OCI-M2 (cell line): ENCODE measurements around the gene CLDN6.

ENCODE experiments used
- DNase-seq: peaks from one replicate; lab custom pipeline; 2025; ENCODE audit not compliant: unreplicated experiment; lab: John Stamatoyannopoulos, UW

Gene CLDN6

DNA sequence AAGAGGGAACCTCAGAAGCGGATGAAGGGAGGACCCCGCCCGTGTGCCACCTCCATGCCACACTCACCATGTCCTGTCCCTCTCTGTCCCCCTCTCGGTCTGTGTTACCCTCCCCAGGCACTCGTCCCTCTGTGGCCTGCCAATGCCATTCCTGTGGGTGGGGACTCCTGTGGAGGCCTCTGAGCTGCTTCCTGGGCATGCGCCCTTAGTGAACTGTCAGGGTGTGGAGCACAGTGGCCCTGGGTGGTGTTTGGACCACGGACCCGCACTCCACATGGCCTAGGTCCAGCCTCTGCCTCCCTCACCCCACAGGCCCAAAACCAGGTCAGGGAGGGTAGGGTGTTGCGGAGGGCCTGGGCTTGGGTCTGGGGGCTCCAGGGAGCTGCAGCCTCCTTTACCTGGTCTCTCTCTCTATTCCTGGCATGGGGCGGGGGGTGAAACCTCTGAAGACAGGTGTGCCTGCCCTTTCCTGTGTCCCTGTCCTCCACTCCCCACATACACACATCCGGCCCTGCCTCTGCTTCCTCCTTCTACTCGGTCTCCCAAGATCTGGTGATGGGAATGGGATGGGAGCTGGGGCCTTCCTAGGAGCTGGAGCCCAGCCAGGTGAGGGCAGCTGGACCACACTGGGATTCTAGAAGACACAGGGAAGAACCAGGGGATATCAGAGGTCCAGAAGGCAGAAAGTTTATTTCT, 26.3 kb downstream of the CLDN6 start:
- DNase-seq: no peak

DNA sequence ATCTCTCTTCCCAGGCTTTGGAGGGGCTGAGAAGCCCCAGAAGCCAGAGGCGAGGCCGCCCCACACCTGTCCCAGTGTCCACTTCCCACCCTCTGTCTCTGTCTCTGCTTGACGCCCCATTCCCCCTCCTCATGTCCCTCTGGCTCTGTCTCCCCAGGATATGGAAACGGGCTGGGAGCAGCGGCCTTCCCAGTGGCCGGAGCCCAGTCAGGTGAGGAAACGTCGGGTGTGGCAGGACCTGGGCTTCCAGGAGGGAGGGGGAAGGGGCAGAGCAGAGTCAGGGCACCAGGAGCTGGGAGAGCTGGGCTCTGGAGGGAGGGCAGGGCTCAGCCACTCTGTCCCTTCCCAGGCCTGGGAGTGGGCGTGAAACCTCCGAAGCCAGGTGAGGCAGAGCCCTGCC, 27.1 kb downstream of the CLDN6 start:
- DNase-seq: no peak

DNA sequence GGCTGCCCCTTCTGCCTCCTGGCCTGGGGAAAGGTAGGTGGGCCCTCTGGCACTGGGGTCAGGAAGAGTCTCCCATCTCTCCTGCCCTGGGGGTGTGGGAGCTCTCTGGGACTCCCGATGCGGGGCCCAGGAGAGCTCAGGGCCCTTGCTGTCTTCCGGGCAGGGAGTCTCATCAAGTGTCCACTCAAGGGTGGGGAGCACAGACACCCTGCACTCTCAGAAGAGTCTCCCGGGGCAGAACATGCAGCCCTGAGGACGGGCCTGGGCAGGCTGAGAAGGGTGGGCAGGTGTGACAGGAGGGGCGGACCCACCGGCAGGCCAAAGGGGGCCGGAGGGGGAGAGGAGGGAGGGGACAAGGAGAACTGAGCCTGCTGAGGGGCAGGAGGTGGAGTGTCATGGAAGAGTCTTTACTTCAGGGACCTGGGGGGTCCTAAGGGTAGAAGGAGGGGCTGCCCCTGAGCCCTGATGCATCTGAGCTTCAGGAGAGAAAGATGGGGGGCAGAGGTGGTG, 29.3 kb downstream of the CLDN6 start:
- DNase-seq: no peak

DNA sequence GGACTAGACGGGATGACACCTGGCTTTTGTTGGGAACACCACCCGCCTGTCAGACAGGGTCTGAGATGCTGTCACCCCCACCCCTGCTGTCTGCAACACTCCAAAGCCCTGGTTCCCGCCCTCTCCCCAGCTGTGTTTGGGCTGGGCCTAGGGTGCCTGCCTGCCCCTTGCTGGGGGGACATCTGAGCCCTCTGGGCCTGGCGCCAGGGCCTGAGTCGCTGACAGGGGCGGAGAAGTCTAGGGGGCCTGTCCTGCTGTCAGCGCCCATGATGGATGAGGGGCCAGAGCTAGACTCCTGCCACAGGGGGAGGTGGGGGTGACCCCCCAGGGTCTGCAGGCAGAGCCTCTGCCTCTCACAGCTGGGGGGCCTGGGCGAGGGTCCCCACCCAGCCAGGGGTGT, 30.1 kb downstream of the CLDN6 start:
- DNase-seq: no peak

DNA sequence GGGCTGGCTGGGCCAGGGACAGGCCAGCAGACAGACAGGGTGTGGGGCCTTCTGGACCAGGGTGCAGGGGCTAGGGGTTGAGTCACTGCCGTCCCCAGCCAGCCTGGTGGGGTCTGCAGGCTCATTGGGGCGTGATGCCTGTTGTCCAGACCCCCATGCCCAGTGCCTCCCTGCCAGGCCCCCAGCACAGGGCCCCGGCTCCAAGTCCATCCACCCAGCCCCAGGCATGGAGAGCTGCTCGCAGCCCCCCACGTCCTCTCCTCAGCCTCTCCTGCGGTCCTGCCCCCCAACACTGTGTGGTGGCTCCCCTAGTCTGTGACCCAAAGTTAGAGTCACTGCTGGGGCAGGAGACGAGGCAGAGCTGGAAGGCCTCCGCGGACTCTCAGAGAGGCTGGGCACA, 30.7 kb downstream of the CLDN6 start:
- DNase-seq: no peak

DNA sequence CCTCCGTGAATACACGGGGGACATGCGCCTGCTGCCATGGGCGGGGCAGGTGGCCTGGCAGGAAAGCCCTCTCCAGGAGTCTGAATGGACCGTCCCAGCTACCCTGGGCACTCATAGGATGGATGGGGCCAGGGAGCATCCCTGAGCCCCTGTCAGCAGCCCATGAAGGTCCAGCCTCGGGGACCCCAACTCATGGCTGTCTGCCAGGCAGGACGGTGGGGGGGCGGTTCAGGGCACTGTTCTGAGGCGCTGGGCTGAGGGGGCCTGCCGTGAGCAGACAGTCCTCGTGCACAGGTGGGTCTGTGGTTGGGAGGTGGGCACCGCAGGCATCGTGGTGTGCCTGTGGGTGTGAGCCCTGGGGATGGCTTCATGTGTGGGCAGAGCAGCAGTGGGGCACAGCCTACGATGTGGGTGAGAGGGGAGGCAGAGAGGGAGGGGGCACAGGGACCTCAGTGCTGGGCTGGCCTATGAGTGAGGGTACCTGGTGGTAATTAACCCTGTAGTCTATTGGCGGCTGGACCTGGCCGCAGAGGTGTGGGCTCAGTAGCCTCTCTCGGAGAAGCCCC, 31.3 kb downstream of the CLDN6 start:
- DNase-seq: no peak

DNA sequence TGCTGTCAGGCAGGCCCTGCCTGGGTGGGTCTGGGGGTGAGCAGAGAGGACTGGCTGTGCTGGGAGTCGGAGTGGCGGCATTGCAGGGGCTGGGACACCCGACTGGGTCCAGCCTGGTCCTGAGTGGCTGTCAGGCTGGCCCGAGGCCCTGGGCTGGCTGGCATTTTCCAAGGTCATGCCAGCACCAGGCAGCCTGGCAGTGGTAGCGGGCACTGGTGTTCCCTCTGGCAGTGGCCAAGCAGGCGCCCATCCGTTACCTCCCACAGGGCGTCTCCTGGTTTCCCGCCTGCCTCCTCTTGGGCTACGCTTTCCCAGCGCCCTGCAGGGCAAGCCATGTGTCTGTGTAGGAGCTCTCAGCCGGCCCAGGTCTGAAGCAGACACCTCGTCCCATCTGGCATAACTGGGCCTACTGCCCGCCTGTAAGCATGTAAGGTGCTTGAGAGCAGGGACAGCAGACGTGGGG, 32.1 kb downstream of the CLDN6 start:
- DNase-seq: no peak

DNA sequence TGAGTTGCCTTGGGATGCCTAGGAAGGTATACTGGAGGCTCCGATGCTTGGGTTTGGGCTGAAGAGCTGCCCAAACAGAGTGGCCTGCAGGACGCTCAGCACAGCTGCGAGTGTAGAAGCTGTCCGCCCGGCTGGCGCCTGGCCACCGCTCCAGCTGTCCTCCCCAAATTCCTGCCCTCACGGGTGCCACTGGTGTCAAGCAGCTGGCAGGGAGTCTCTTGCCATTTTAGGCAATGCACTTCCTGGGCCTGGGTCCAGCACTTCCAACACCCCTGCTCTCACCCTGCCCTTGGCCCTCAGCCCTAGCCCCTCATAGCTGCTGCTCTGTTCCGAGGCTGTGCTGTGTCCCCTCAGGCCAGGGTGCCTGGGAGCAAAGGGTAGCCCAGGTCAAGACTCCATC, 32.5 kb downstream of the CLDN6 start:
- no peak for DNase-seq

DNA sequence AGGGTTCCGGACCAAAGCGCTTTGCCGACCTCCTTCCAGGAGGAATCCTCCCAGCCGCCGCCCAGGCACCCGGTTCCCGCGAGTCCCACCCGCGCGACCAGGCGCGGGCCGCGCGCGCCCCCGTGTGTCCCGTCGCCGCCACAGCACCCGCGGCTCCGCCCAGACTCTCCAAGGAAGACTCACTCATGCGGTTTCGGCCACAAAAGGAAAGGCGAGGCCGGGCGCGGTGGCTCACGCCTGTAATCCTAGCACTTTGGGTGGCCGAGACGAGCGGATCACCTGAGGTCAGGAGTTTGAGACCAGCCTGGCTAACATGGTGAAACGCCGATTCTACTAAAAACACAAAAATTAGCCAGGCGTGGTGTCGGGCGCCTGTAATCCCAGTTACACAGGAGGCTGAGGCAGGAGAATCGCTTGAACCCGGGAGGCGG, 34.3 kb downstream of the CLDN6 start:
- no peak for DNase-seq

DNA sequence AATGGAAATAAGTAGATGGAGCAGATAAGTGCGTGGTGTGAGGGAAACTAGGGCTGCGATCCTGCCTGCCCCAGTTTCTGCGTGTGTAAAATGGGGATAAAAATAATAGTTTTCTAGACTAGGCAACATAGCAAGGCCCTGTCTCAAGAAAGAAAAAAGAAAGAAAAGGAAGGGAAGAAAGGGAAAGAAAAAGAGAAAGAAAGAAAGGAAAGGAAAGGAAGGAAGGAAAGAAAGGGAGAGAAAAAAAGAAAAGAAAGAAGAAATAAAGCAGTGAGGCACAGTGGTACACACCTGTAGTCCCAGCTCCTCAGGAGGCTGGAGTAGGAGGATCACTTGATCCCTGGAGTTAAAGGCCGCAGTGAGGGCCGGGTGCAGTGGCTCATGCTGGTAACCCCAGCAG, 35.6 kb downstream of the CLDN6 start:
- no peak for DNase-seq

DNA sequence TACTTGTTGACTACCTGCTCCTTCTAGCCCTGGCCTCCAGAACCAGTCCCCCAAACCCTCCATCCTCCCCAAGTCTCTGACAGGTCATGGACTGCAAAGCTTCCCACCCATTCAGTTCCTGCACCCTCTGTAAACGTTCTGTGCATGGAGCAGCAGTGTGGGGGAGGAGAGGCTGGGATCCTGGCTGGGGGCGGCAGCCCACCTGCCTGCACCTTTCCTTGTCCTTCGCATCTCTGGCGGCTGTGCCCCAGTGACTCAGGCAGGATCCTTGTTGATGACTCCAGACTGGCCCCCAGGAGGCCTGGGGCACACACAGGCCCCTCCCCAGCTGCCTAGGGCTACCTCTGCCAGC, 36.1 kb downstream of the CLDN6 start:
- DNase-seq: no peak

DNA sequence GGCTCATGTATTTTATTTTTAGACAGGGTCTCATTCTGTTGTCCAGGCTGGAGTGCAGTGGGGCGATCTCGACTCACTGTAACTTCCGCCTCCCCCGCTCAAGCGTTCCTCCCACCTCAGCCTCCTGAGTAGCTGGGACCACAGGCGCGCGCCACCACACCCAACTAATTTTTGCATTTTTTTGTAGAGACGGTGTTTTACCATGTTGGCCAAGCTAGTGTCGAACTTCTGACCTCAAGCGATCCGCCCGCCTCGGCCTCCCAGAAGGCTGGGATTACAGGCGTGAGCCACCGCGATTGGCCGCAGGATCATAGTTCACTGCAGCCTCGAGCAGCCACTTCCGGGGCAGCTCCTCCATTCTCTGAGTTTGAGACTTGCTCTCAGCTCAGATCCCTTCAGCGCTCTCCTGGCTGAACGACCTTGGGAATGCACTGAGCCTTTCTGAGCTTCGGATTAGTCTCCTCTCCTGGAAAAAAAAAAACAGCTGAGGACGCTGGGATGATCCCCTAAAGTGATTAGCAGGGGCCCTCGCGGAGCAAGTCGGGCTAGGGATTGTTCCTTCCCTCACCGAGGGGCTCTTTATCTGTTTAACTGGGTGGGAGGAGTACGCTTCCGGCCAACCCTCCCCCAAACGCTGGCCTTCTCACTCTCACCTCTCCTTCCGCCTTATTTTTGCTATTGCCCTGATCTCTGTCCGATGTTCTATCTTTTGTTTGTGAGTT, 36.6 kb downstream of the CLDN6 start:
- peak; percentile 24 for DNase-seq

DNA sequence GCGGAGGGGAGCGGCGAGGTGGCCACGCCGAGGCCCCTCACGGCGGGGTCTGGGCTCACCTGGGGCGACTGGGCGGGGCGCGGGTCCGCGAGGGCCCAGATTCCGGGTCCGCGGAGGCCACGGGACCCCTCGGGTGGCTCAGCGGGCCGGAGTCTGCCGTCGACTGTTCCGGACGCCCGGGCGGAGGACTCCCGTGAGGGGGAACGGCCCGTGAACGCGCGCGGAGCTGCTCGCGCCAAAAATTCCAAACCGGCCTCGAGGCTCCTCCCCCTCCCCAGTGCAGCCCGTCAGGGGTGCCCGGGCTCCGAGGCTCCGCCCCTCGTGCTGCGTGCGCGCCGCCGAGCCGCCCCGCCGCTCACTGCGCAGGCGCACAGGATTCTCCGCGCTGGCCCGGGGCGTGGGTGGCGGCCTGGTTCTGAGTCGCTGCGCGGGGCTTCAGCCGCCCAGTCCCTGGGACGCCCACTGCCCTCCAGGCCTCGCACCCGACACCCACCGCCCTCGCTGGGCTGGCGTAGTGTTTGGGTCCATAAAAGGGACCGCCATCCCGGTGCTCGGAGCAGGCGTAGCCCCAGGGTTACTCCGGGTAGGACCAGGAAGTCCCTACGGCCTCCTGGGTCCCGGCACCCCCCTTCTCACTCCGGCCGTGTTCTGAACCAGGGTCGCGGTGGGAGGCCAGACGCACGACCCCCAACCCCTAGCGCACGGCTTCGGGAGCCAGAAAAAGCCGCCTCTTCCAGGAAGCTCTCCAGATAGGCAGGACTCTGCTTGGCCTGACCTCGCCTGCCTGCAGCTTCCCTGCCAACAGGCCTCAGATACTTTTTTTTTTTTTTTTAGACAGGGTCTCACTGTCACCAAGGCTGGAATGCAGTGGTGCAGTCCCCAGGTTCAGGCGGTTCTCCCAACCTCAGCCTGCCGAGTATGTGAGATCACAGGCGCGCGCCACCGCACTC, 37.5 kb downstream of the CLDN6 start, which contains the start of gene PKMYT1:
TSS of gene PKMYT1 (minus strand) at position 220 of the 950 bp plus-strand sequence. CDS start 789 bp downstream, outside the sequence.
- DNase-seq: peak; percentile 41

DNA sequence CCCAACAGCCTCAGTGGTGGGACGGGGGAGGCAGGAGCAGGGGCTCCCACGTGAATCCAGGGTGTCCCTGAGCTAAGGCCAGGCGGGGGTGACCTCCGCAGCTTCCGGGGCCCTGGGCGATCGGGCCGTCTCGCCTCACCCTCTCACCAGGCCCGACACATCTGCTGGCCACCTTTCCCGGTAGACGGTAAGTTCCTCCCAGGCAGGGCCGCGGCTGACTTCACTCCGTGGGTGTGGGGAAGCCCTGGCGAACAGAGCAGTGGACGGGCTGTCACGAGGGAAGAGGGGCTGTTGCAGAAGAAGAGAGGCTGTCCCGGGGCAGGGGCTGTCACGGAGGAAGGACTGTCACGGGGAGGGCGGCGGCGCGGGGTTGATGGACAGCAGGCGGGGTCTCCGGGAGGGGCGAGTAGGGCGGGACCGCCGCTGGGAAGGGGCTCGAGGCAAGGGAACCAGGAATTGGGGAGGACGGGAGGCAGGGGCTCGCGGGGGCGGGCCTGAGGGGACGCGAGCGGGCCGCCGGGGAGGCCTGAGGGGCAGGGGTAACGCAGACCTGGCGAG, 38.2 kb downstream of the CLDN6 start:
- no peak for DNase-seq

DNA sequence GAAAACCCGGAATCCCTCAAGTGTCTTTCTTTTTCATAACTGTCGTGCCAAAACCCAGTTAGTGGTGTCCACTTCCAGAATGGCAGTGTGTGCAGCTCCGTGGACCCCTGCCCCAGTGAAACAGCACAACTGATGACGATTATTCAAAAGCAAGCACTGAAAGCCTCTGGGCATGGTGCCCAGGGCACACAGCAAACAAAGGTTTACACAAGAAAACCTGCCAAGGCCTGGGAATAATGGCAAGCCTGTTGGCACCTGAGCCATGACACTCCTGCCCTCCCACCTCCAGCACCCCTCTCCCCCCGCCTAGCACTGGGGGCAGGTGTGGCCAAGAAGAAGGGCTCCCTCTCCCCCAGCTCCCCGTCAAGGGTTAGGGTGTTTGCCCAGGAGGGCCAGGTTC, 40.5 kb downstream of the CLDN6 start:
- DNase-seq: no peak

DNA sequence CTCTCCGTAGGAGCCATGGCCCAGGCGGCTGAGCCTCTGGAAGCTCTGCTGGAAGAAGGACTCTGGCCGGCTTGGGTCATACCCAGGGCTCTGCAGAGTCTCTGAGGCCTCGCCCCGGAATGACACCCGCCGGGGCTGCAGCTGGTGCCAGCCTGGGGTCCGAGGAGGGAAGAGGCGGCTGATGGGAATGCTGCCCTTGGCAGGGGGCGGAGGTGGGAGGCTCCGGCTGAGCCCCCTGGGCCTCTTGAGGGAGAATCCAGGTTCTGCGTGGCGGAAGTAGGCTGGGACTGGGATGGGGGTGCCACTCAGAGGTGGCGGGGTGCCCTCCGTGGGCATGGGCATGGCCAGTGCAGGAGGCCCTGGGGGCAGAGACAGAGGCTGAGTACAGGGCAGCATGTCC, 41.3 kb downstream of the CLDN6 start:
- no peak for DNase-seq

DNA sequence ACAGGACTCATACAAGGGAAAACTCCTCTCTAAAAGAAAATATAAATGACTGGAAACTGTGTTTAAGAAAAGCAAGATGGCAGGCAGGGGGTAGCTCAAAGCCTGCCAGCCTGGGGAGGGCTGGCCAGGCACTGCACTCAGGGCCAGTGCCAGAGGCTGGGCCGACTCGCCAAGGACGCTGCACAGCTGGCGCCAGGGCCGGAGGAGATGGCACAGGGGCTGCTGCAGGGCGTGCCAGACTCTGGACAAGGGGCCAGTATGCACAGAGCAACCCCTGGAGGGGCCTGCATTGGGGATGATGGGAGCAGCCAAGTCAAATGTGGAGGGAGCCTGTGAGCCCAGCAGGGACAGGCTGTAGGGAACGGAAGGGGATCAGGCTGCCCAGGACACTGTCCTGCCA, 41.8 kb downstream of the CLDN6 start:
- DNase-seq: no peak

DNA sequence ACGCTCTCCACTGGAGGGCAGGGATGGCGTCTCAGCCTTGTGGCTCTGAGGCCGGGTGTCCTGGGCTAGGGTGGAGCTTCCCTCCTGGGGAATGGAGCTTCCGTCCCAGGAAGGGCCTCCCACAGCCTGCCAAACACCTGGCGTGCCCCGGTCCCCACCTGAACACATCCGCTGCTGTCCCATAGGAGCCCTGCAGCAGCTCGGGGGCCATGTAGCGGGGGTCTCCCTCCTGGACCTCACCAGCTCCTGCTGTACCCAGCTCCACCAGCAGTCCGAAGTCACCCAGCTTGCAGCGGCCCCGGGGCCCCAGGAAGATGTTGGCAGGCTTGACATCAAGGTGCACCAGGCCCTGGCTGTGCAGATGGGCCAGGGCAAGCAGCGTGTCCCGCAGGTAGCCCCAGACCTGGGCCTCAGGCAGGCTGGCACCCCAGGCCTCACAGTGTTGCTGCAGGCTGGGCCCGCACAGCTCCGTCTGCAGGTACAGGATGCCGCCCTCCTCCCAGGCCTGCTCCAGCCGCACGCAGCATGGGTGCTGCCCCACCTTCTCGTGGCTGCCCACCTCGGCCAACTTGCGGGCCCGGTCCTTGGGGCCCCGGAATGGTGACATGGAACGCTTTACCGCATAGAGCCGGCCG, 42.7 kb downstream of the CLDN6 start:
- no peak for DNase-seq

DNA sequence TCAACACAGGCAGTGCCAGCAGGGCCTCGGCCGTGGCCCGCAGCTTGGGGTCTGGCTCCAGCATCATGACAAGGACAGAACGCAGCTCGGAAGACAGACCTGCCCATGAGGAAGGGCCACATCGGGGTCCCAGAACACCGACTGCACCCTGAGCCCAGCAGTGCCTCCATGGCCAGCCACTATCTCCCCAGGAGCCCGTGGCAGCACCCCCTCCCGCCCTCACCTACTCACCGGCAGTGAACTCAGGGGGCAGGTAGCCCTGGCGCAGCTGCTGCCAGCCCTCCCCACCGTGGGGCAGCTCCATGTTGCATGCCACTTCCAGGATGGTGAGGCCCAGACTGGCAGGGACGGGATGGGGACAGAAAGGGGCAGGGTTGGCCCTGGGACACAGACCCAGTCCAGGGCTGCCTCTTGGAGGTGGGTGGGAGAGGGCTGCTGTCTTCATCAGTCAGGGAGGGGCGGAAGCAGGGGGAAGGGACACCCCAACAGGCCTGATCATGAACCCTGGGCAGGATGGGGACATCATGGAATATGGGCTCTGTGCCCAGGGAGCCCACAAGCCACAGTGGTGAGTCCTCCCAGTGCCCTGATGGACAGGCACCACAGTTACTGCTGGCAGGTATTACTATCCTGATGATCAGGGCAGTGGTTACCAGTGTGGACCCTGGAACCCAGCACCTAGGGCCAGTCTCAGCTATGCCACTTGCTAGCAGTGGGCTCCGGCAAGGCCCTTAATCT, 43.5 kb downstream of the CLDN6 start:
- DNase-seq: no peak
